BLaER1 treated with 17β-estradiol and CSF1 and Interleukin-3, amounts not matched to agents 10 nM and 100 nM (cell line): ENCODE results near the gene SMOC2.

Experiments used
- H3K27ac ChIP-seq, 11 experiments: shearing (Covaris generic); formaldehyde crosslinking; 2 replicates each; pipeline ENCODE4 v1.8.1; 2022
- H3K27me3 ChIP-seq, 11 experiments: shearing (Covaris generic); formaldehyde crosslinking; 2 replicates each; pipeline ENCODE4 v1.8.1; 2022
- H3K36me3 ChIP-seq, 11 experiments: shearing (Covaris generic); formaldehyde crosslinking; 2 replicates each; pipeline ENCODE4 v1.8.1; 2022
- H3K4me1 ChIP-seq, 10 experiments: shearing (Covaris generic); formaldehyde crosslinking; 2 replicates each; pipeline ENCODE4 v1.8.1; 2022
- H3K4me2 ChIP-seq, 11 experiments: shearing (Covaris generic); formaldehyde crosslinking; 2 replicates each; pipeline ENCODE4 v1.8.1; 2022
- H3K4me3 ChIP-seq, 10 experiments: shearing (Covaris generic); formaldehyde crosslinking; 2 replicates each; pipeline ENCODE4 v1.8.1; 2022
- H3K9ac ChIP-seq, 11 experiments: shearing (Covaris generic); formaldehyde crosslinking; 2 replicates each; pipeline ENCODE4 v1.8.1; 2022
- H3K9me3 ChIP-seq, 11 experiments: shearing (Covaris generic); formaldehyde crosslinking; replicated peaks in 1 of 11; 2 replicates each; pipeline ENCODE4 v1.8.1; 2022
- H4K20me1 ChIP-seq, 11 experiments: shearing (Covaris generic); formaldehyde crosslinking; 2 replicates each; pipeline ENCODE4 v1.8.1; 2022
- Cebpa-rat ChIP-seq, 11 experiments: shearing (Covaris generic); IDR thresholded peaks; 2 replicates each; pipeline ENCODE4 v1.8.1; 2022

Gene SMOC2

DNA sequence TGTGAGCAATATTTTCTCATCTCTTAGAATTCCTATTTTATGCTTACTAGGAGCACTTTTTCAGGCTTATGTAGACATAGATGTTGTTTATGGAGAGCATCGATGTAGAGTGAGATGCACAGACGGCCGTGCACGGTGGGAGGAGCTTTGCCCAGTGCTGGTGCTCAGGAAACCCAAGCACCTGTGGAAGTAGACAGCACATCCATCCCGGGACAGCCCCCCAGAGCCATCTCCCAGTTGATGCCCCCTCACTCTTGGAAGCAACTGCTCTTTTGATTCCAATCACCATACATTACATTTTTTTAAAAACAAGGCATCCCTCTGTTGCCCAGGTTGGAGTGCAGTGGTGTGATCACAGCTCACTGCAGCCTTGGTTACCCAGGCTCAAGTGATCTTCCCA lies 143.7 kb downstream of the SMOC2 start:
- TF ChIP-seq Cebpa-rat (IDR thresholded peaks at IDR 0.05) = no peak
- Histone ChIP-seq H3K27ac (no peak overlapping the region), H3K9me3 (no peaks in the 10 kb centered on the region), H3K27me3 (no peaks in the 10 kb centered on the region), H4K20me1 (no peaks in the 10 kb centered on the region), H3K4me2 (no peak overlapping the region), H3K9ac (no peak overlapping the region), H3K4me1 (no peaks in the 10 kb centered on the region), H3K4me3 (no peak overlapping the region), H3K36me3 (no peaks in the 10 kb centered on the region)

GRCh38 chr6:168585441-168585840 lies 144.5 kb downstream of the SMOC2 start:
- no peaks in the 10 kb centered on the region for H4K20me1 ChIP-seq
- TF ChIP-seq Cebpa-rat (IDR thresholded peaks at IDR 0.05) = no peak
- no peak overlapping the region for H3K4me2 ChIP-seq
- H3K27ac ChIP-seq = no peak overlapping the region
- no peaks in the 10 kb centered on the region for H3K27me3 ChIP-seq
- H3K9me3 ChIP-seq = no peaks in the 10 kb centered on the region
- H3K4me1 ChIP-seq = no peaks in the 10 kb centered on the region
- H3K36me3 ChIP-seq = no peaks in the 10 kb centered on the region
- H3K4me3 ChIP-seq = no peak overlapping the region
- H3K9ac ChIP-seq = no peak overlapping the region

DNA sequence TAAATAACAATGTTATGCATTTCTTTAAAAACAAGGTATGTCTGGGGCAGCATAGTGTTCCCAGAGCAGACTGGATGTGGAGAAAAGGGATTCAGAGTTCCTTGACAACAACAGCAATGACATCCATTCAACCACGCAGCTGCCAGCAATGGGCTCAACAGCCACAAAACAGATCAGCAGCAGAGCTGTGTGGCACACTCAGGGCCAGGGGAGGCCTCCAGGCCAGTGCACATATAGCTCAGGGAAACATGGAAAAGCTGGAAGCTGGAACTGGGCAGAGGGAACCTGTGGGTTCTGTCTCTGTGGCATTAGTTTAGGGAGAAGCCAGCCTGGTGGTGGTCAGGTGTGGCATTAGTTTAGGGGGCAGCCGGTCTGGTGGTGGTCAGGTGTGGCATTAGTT lies 148.3 kb downstream of the SMOC2 start:
- Histone ChIP-seq H3K4me2 (no peak overlapping the region), H3K36me3 (no peaks in the 10 kb centered on the region), H4K20me1 (no peaks in the 10 kb centered on the region), H3K27ac (no peak overlapping the region), H3K4me1 (no peaks in the 10 kb centered on the region), H3K27me3 (no peaks in the 10 kb centered on the region), H3K9ac (no peak overlapping the region), H3K4me3 (no peak overlapping the region), H3K9me3 (peaks cover 0 to 8% (median 7%) of the 10 kb centered on the region in 11 experiments; a peak in 13 of 22 replicates)
- no peak for TF ChIP-seq Cebpa-rat (IDR thresholded peaks at IDR 0.05)

GRCh38 chr6:168590406-168590805 lies 149.4 kb downstream of the SMOC2 start:
- Histone ChIP-seq H3K27me3 (no peaks in the 10 kb centered on the region), H3K9me3 (peaks cover 0 to 12% (median 11%) of the 10 kb centered on the region in 11 experiments; a peak in 14 of 22 replicates), H3K9ac (no peak overlapping the region), H4K20me1 (no peaks in the 10 kb centered on the region), H3K4me1 (no peaks in the 10 kb centered on the region), H3K36me3 (no peaks in the 10 kb centered on the region), H3K4me2 (no peak overlapping the region), H3K4me3 (no peak overlapping the region), H3K27ac (no peak overlapping the region)
- TF ChIP-seq Cebpa-rat (IDR thresholded peaks at IDR 0.05) = no peak

GRCh38 chr6:168596344-168596743 lies 155.4 kb downstream of the SMOC2 start:
- H3K27ac ChIP-seq = no peak overlapping the region
- no peaks in the 10 kb centered on the region for H3K4me1 ChIP-seq
- no peaks in the 10 kb centered on the region for H3K36me3 ChIP-seq
- no peak for TF ChIP-seq Cebpa-rat (IDR thresholded peaks at IDR 0.05)
- no peaks in the 10 kb centered on the region for H3K27me3 ChIP-seq
- H3K4me3 ChIP-seq = no peak overlapping the region
- no peak overlapping the region for H3K4me2 ChIP-seq
- H3K9ac ChIP-seq = no peak overlapping the region
- peaks cover 0 to 13% (median 11%) of the 10 kb centered on the region in 11 experiments; a peak in 14 of 22 replicates for H3K9me3 ChIP-seq
- no peaks in the 10 kb centered on the region for H4K20me1 ChIP-seq

GRCh38 chr6:168597471-168597875 lies 156.5 kb downstream of the SMOC2 start:
- Histone ChIP-seq H3K9me3 (peaks cover 0 to 6% (median 5%) of the 10 kb centered on the region in 11 experiments; a peak in 7 of 22 replicates), H3K9ac (no peak overlapping the region), H3K4me1 (peaks cover 0 to 5% (median under 1%) of the 10 kb centered on the region in 10 experiments; a peak in 5 of 20 replicates), H3K27me3 (no peaks in the 10 kb centered on the region), H3K36me3 (no peaks in the 10 kb centered on the region), H3K4me2 (no peak overlapping the region), H3K27ac (no peak overlapping the region), H3K4me3 (no peak overlapping the region), H4K20me1 (no peaks in the 10 kb centered on the region)
- TF ChIP-seq Cebpa-rat (IDR thresholded peaks at IDR 0.05) = no peak

- Histone ChIP-seq H3K4me3 (no peak overlapping the region), H3K9me3 (peaks cover 0 to 6% (median 5%) of the 10 kb centered on the region in 11 experiments; a peak in 5 of 22 replicates), H3K4me2 (no peak overlapping the region), H3K4me1 (peaks cover 0 to 15% (median 6%) of the 10 kb centered on the region in 10 experiments; a peak in 7 of 20 replicates), H3K9ac (no peak overlapping the region), H3K27me3 (no peaks in the 10 kb centered on the region), H4K20me1 (no peaks in the 10 kb centered on the region), H3K27ac (no peak overlapping the region), H3K36me3 (no peaks in the 10 kb centered on the region)
- TF ChIP-seq Cebpa-rat (IDR thresholded peaks at IDR 0.05) = no peak
Measured at GRCh38 chr6:168598251-168599117, 157.5 kb downstream of the SMOC2 start.

- Histone ChIP-seq H3K4me2 (no peak overlapping the region), H3K27me3 (no peaks in the 10 kb centered on the region), H3K27ac (no peak overlapping the region), H3K36me3 (no peaks in the 10 kb centered on the region), H3K4me3 (no peak overlapping the region), H4K20me1 (no peaks in the 10 kb centered on the region), H3K9ac (no peak overlapping the region), H3K4me1 (peaks cover 0 to 18% (median 6%) of the 10 kb centered on the region in 10 experiments; a peak in 7 of 20 replicates), H3K9me3 (peaks cover 0 to 11% (median 6%) of the 10 kb centered on the region in 11 experiments; a peak in 7 of 22 replicates)
- no peak for TF ChIP-seq Cebpa-rat (IDR thresholded peaks at IDR 0.05)
Measured at GRCh38 chr6:168599118-168599494, 158.1 kb downstream of the SMOC2 start.

- H3K27me3 ChIP-seq = no peaks in the 10 kb centered on the region
- H3K9ac ChIP-seq = no peak overlapping the region
- H3K4me2 ChIP-seq = no peak overlapping the region
Measured at GRCh38 chr6:168599769-168600330, 158.9 kb downstream of the SMOC2 start.

More at GRCh38 chr6:168599769-168600330, 158.9 kb downstream of the SMOC2 start:
- H3K27ac ChIP-seq = no peak overlapping the region
- no peak for TF ChIP-seq Cebpa-rat (IDR thresholded peaks at IDR 0.05)
- H3K4me1 ChIP-seq = peaks cover 0 to 20% (median 7%) of the 10 kb centered on the region in 10 experiments; a peak in 8 of 20 replicates
- H4K20me1 ChIP-seq = no peaks in the 10 kb centered on the region
- peaks cover 0 to 11% (median 6%) of the 10 kb centered on the region in 11 experiments; a peak in 7 of 22 replicates for H3K9me3 ChIP-seq
- no peak overlapping the region for H3K4me3 ChIP-seq
- H3K36me3 ChIP-seq = no peaks in the 10 kb centered on the region
